ENCODE data around the gene PTPRG. TPM values are rescaled to one million over a fixed set of nuclear protein-coding genes. Genes with fewer than 3 reads are reported as not detected.

Gene PTPRG
- total RNA-seq, 2 donors from 2014 or later: not detected

GRCh38 chr3:61821823-61822251 lies 260.5 kb downstream of the PTPRG start:
- Mint-ChIP-seq H3K9me3 (no peaks in the 10 kb centered on the region), H3K27me3 (no peaks in the 10 kb centered on the region), H3K36me3 (ENCODE audit: low read depth) (no peaks in the 10 kb centered on the region), H3K4me1 (no peaks in the 10 kb centered on the region), H3K27ac (no peak overlapping the region), H3K4me3 (no peak overlapping the region)
- no peak for ATAC-seq (replicated peaks)

DNA sequence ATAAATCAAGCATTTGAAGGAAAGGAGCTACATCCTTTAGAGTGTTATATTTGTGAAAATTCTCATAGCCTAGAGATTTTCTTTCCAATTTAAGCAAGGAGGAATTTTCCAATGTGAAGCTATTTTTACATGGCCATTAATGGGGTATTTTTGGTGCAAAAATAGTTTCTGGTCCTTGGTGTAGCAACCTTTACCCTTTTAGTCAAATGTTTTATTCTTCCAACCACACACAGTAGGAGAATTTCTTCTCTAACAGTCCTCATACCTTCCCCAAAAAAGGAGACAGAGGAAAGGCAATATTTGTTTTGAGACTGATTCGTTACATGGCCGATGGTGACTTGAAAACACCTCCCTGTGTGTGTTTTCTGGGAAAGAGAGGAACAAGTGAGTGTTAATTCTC lies 261.2 kb downstream of the PTPRG start:
- Mint-ChIP-seq H3K27me3 (no peaks in the 10 kb centered on the region), H3K27ac (no peak overlapping the region), H3K9me3 (no peaks in the 10 kb centered on the region), H3K4me1 (no peaks in the 10 kb centered on the region), H3K36me3 (ENCODE audit: low read depth) (no peaks in the 10 kb centered on the region), H3K4me3 (no peak overlapping the region)
- ATAC-seq (replicated peaks): no peak

GRCh38 chr3:61824553-61825135 lies 263.3 kb downstream of the PTPRG start:
- Mint-ChIP-seq H3K9me3 (peaks cover 4% of the 10 kb centered on the region), H3K27me3 (peaks cover 5% of the 10 kb centered on the region), H3K36me3 (ENCODE audit: low read depth) (no peaks in the 10 kb centered on the region), H3K4me1 (no peaks in the 10 kb centered on the region), H3K27ac (no peak overlapping the region), H3K4me3 (no peak overlapping the region)
- no peak for ATAC-seq (replicated peaks)

DNA sequence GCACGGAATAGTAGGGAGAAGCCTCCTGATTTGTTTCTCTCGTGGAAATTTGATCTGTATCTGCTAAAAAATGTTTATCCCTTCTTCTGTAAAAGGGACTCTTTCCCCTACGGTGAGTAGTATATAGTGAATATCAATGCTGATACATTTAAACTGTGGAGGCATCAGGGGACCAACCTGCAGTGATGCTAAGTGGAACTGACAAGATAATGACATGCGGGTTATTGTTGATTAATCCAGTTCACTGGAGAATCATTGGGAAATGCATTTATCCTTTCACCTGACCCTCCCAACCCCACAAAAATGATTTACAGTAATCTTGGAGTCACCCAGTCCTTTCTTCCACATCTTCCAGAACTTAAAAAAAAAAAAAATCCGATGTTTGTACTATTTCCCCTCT lies 264.8 kb downstream of the PTPRG start:
- no peak overlapping the region for H3K27ac Mint-ChIP-seq
- no peak for ATAC-seq (replicated peaks)
- no peak overlapping the region for H3K4me3 Mint-ChIP-seq
- peaks cover 5% of the 10 kb centered on the region for H3K27me3 Mint-ChIP-seq
- peaks cover 4% of the 10 kb centered on the region for H3K9me3 Mint-ChIP-seq
- no peaks in the 10 kb centered on the region for H3K4me1 Mint-ChIP-seq
- no peaks in the 10 kb centered on the region for H3K36me3 Mint-ChIP-seq (ENCODE audit: low read depth)

- peaks cover 5% of the 10 kb centered on the region for H3K27me3 Mint-ChIP-seq
- no peak overlapping the region for H3K27ac Mint-ChIP-seq
- H3K4me3 Mint-ChIP-seq: no peak overlapping the region
- H3K36me3 Mint-ChIP-seq (ENCODE audit: low read depth): no peaks in the 10 kb centered on the region
- ATAC-seq (replicated peaks): no peak
- peaks cover 4% of the 10 kb centered on the region for H3K9me3 Mint-ChIP-seq
- H3K4me1 Mint-ChIP-seq: no peaks in the 10 kb centered on the region
Observed at GRCh38 chr3:61828184-61828874, 267.0 kb downstream of the PTPRG start.

- Mint-ChIP-seq H3K27me3 (peaks cover 5% of the 10 kb centered on the region), H3K4me1 (no peaks in the 10 kb centered on the region), H3K27ac (no peak overlapping the region), H3K9me3 (peaks cover 4% of the 10 kb centered on the region), H3K4me3 (no peak overlapping the region), H3K36me3 (ENCODE audit: low read depth) (no peaks in the 10 kb centered on the region)
- no peak for ATAC-seq (replicated peaks)
Observed at GRCh38 chr3:61828880-61829721, 267.7 kb downstream of the PTPRG start.

- Mint-ChIP-seq H3K27ac (no peak overlapping the region), H3K9me3 (peaks cover 4% of the 10 kb centered on the region), H3K27me3 (peaks cover 5% of the 10 kb centered on the region), H3K4me1 (no peaks in the 10 kb centered on the region), H3K4me3 (no peak overlapping the region), H3K36me3 (ENCODE audit: low read depth) (no peaks in the 10 kb centered on the region)
- no peak for ATAC-seq (replicated peaks)
Observed at GRCh38 chr3:61829722-61830350, 268.5 kb downstream of the PTPRG start.

DNA sequence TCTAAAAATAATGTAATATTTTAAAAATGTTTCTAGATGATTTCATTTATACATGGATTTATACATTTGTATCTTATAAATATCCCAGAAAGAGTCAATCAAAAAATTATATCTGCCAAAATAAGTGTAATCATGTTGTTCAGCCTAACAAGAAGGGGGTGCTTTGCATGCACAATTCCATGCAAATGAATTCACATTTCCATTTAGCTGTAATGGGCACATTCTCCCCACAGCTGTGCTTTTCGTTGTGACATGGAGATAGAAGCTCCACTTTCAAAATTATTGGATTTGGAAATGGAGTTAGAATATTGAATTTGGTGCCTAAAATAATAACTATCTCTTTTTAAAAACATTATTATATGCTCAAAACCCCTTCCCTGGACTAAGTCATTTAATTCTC lies 270.6 kb downstream of the PTPRG start:
- H3K36me3 Mint-ChIP-seq (ENCODE audit: low read depth): no peaks in the 10 kb centered on the region
- H3K4me1 Mint-ChIP-seq: no peaks in the 10 kb centered on the region
- no peak for ATAC-seq (replicated peaks)
- no peak overlapping the region for H3K27ac Mint-ChIP-seq
- peaks cover 5% of the 10 kb centered on the region for H3K27me3 Mint-ChIP-seq
- H3K4me3 Mint-ChIP-seq: no peak overlapping the region
- H3K9me3 Mint-ChIP-seq: peaks cover 4% of the 10 kb centered on the region

DNA sequence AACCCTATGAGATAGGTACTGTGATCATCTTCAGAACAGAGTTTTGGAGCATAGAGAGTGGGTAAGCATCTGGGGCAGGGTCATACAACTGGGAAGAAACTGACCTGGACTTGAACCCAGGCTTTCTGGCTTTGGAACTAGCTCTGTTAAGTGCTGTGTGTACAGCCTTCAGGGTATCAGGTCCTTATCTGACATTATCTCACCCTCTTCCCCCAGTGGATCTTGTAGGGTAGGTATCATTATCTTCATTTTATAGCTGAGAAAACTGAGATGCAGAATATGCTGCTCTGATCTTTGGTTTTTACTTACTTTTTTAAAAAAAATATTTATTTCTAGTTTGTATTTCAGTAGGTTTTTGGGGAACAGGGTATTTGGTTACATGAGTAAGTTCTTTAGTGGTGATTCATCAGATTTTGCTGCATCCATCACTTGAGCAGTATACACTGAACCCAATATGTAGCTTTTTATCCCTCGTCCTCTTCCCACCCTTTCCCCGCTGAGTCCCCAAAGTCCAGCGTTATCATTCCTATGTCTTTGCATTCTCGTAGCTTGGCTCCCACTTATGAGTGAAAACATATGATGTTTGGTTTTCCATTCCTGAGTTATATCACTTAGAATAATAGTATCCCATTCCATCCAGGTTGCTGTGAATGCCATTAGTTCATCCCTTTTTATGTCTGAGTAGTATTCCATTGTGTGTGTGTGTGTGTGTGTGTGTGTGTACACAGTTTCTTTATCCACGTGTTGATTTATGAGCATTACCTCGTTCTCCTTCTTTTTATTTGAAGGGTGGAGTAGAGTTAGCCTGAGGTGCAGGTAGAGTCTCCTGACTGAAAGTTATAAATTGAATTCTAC lies 271.2 kb downstream of the PTPRG start:
- no peak for ATAC-seq (replicated peaks)
- Mint-ChIP-seq H3K27ac (no peak overlapping the region), H3K4me1 (no peaks in the 10 kb centered on the region), H3K4me3 (no peak overlapping the region), H3K9me3 (peaks cover 4% of the 10 kb centered on the region), H3K27me3 (peaks cover 5% of the 10 kb centered on the region), H3K36me3 (ENCODE audit: low read depth) (no peaks in the 10 kb centered on the region)

DNA sequence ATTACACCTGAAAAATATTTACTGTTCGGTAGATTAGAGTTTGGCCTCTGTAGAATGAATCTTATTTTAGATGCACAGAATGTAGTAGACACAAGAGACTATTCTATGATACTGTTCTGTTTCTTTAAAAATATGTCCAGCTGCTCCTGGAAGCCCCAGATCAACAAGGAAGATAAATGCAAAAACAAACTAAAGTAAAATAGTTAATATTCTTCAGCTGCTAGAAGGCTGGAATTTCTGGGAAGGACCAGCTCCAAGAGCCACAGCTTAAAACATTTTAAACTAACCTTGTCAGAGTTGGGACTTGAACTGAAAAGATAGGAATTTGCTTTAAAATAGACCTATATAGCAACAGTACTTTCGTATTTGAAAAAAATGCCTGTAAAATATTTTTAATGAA lies 277.9 kb downstream of the PTPRG start:
- Mint-ChIP-seq H3K4me3 (no peak overlapping the region), H3K36me3 (ENCODE audit: low read depth) (no peaks in the 10 kb centered on the region), H3K27ac (no peak overlapping the region), H3K9me3 (no peaks in the 10 kb centered on the region), H3K4me1 (no peaks in the 10 kb centered on the region), H3K27me3 (no peaks in the 10 kb centered on the region)
- ATAC-seq (replicated peaks): no peak

DNA sequence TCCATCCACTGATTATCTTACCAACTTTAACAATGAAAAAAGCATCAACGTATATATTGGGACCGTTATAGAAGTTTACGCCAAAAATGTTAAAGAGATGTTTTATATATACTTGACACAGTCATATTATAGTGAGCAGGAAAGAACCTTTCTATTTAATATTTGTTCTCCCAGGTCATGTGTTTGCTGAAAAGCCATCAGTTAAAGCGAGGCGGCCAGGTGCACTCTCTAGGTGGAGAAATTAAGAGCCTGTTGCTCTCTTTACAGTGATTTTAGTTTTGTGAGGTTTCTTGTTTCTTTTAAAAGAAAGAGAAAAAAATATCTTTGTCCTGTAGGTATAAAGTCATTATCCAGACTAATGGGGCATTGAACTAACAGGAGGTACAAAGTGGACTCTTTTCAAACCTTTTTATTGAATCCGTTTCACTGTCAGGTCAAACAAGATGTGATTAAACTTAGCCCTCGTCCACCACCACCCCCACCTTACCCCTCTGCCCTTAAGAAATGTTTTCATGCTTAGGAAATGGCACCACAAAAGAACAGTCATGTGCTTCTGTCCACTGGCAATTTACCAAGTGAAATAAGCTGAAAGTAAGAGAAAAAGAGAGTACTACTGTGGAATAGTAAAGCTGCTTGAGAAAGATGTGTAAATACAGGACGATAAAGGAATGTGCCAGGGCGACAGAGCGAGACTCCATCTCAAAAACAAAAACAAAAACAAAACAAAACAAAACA lies 279.9 kb downstream of the PTPRG start:
- no peaks in the 10 kb centered on the region for H3K9me3 Mint-ChIP-seq
- no peak overlapping the region for H3K4me3 Mint-ChIP-seq
- H3K27me3 Mint-ChIP-seq: no peaks in the 10 kb centered on the region
- no peak overlapping the region for H3K27ac Mint-ChIP-seq
- H3K4me1 Mint-ChIP-seq: no peaks in the 10 kb centered on the region
- no peaks in the 10 kb centered on the region for H3K36me3 Mint-ChIP-seq (ENCODE audit: low read depth)
- ATAC-seq (replicated peaks): no peak

DNA sequence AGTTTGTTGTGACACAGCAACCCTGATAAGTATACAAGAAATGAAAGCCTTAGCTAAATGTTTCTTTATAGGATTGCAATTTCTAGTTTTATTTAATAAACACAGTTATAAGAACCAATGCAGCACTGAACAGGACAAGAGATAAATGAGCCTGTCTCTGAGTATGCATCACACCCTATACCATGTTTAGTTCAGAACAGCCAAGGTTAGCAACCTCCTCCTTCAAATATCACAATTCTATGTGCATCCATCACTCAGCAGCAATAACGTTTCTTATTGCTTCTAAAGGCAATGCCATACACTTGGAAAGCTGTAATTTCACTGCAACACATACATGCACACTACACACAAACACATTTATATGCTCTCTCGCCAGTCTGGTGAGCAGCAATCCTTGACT lies 280.6 kb downstream of the PTPRG start:
- no peak overlapping the region for H3K27ac Mint-ChIP-seq
- H3K4me1 Mint-ChIP-seq: no peaks in the 10 kb centered on the region
- no peak overlapping the region for H3K4me3 Mint-ChIP-seq
- no peaks in the 10 kb centered on the region for H3K36me3 Mint-ChIP-seq (ENCODE audit: low read depth)
- no peak for ATAC-seq (replicated peaks)
- peaks cover 2% of the 10 kb centered on the region for H3K9me3 Mint-ChIP-seq
- H3K27me3 Mint-ChIP-seq: no peaks in the 10 kb centered on the region

GRCh38 chr3:61844346-61844745 lies 283.0 kb downstream of the PTPRG start:
- no peaks in the 10 kb centered on the region for H3K4me1 Mint-ChIP-seq
- no peak overlapping the region for H3K4me3 Mint-ChIP-seq
- H3K27ac Mint-ChIP-seq: no peak overlapping the region
- no peaks in the 10 kb centered on the region for H3K36me3 Mint-ChIP-seq (ENCODE audit: low read depth)
- no peaks in the 10 kb centered on the region for H3K27me3 Mint-ChIP-seq
- H3K9me3 Mint-ChIP-seq: peaks cover 3% of the 10 kb centered on the region
- ATAC-seq (replicated peaks): no peak
